MM.1S (cell line): ENCODE data around the gene CPEB3.

ENCODE experiments used
- DNase-seq: peaks from one replicate; pipeline ENCODE4 v3.0.0-alpha.2; 2015
- H2AFZ ChIP-seq: fragments of 300-600 bp; sonication (generic); 2 replicates; pipeline ENCODE4 v1.6.0; 2016; ENCODE audit warnings: antibody characterized with exemption, low read length
- H3F3A ChIP-seq: fragments of 300-600 bp; sonication (generic); 2 replicates; pipeline ENCODE4 v1.6.1; 2016; ENCODE audit warnings: mild to moderate bottlenecking, antibody characterized with exemption, low read length, moderate library complexity, mixed read lengths; ENCODE audit not compliant: insufficient read depth
- H3K27ac ChIP-seq: fragments of 300-600 bp; sonication (generic); 2 replicates; pipeline ENCODE4 v1.5.1; 2016; ENCODE audit warnings: mild to moderate bottlenecking, low read length
- H3K27me3 ChIP-seq: fragments of 300-600 bp; sonication (generic); replicated peaks from 2 replicates; pipeline ENCODE4 v1.6.0; 2016; ENCODE audit warnings: low read length; ENCODE audit not compliant: insufficient read depth
- H3K36me3 ChIP-seq: fragments of 300-600 bp; sonication (generic); replicated peaks from 2 replicates; pipeline ENCODE4 v1.6.1; 2016; ENCODE audit warnings: mild to moderate bottlenecking, low read length, mixed read lengths; ENCODE audit not compliant: insufficient read depth
- H3K4me1 ChIP-seq: fragments of 300-600 bp; sonication (generic); 2 replicates; pipeline ENCODE4 v1.6.1; 2016; ENCODE audit warnings: low read length, mixed read lengths
- H3K4me2 ChIP-seq: fragments of 300-600 bp; sonication (generic); 2 replicates; pipeline ENCODE4 v1.6.0; 2016; ENCODE audit warnings: low read depth, low read length
- H3K4me3 ChIP-seq: fragments of 300-600 bp; sonication (generic); 2 replicates; pipeline ENCODE4 v1.5.1; 2016; ENCODE audit warnings: low read length, mixed read lengths
- H3K79me2 ChIP-seq: fragments of 300-600 bp; sonication (generic); 2 replicates; pipeline ENCODE4 v1.6.1; 2016; ENCODE audit warnings: mixed run types, low read length, mixed read lengths
- H3K9ac ChIP-seq: fragments of 300-600 bp; sonication (generic); 2 replicates; pipeline ENCODE4 v1.6.1; 2016; ENCODE audit warnings: low read length, mixed read lengths
- H3K9me2 ChIP-seq: fragments of 300-600 bp; sonication (generic); replicated peaks from 2 replicates; pipeline ENCODE4 v1.6.1; 2016; ENCODE audit warnings: mild to moderate bottlenecking, low read length, mixed read lengths; ENCODE audit not compliant: insufficient read depth
- H3K9me3 ChIP-seq: fragments of 300-600 bp; sonication (generic); replicated peaks from 2 replicates; pipeline ENCODE4 v1.6.1; 2016; ENCODE audit warnings: mild to moderate bottlenecking, low read length, mixed read lengths; ENCODE audit not compliant: insufficient read depth
- H4K20me1 ChIP-seq: fragments of 300-600 bp; sonication (generic); 2 replicates; pipeline ENCODE4 v1.6.1; 2016; ENCODE audit warnings: mild to moderate bottlenecking, low read length, moderate library complexity, mixed read lengths; ENCODE audit not compliant: insufficient read depth
- CTCF ChIP-seq: fragments of 300-600 bp; sonication (generic); IDR thresholded peaks from 2 replicates; pipeline ENCODE4 v1.5.1; 2016; ENCODE audit warnings: antibody characterized with exemption, low read length, mixed read lengths
- EZH2 ChIP-seq: fragments of 300-600 bp; sonication (generic); optimal IDR thresholded peaks from 2 replicates; pipeline ENCODE3; 2017; ENCODE audit warnings: low read depth, mild to moderate bottlenecking, antibody characterized with exemption, low read length, mixed read lengths
- EZH2phosphoT487 ChIP-seq: fragments of 300-600 bp; sonication (generic); IDR thresholded peaks from 2 replicates; pipeline ENCODE4 v1.6.1; 2018; ENCODE audit warnings: antibody characterized with exemption, low read length

The CPEB3 gene

GRCh38 chr10:92052741-92053140 lies 238.1 kb downstream of the CPEB3 start:
- Histone ChIP-seq H3K27me3 (no peaks in the 10 kb centered on the region), H4K20me1 (no peaks in the 10 kb centered on the region), H3K79me2 (no peaks in the 10 kb centered on the region), H3K4me1 (no peaks in the 10 kb centered on the region), H2AFZ (no peak overlapping the region), H3F3A (no peaks in the 10 kb centered on the region), H3K9me2 (no peaks in the 10 kb centered on the region), H3K4me2 (no peak overlapping the region), H3K9ac (no peak overlapping the region), H3K36me3 (no peaks in the 10 kb centered on the region), H3K4me3 (no peak overlapping the region), H3K9me3 (no peaks in the 10 kb centered on the region), H3K27ac (no peak overlapping the region)
- TF ChIP-seq EZH2phosphoT487 (no peak), EZH2 (no peak), CTCF (no peak)
- no peak for DNase-seq

GRCh38 chr10:92052088-92052487 lies 238.8 kb downstream of the CPEB3 start:
- Histone ChIP-seq H3K36me3 (no peaks in the 10 kb centered on the region), H2AFZ (no peak overlapping the region), H3K27me3 (no peaks in the 10 kb centered on the region), H3F3A (no peaks in the 10 kb centered on the region), H3K4me1 (no peaks in the 10 kb centered on the region), H3K9ac (no peak overlapping the region), H4K20me1 (no peaks in the 10 kb centered on the region), H3K27ac (no peak overlapping the region), H3K9me2 (no peaks in the 10 kb centered on the region), H3K4me3 (no peak overlapping the region), H3K4me2 (no peak overlapping the region), H3K79me2 (no peaks in the 10 kb centered on the region), H3K9me3 (no peaks in the 10 kb centered on the region)
- no peak for DNase-seq
- TF ChIP-seq EZH2 = no peak
- no peak for TF ChIP-seq EZH2phosphoT487
- no peak for TF ChIP-seq CTCF

- Histone ChIP-seq H3K4me1 (no peaks in the 10 kb centered on the region), H3K27me3 (no peaks in the 10 kb centered on the region), H3K9ac (no peak overlapping the region), H3K9me2 (no peaks in the 10 kb centered on the region), H4K20me1 (no peaks in the 10 kb centered on the region), H3K4me2 (no peak overlapping the region), H3K27ac (no peak overlapping the region), H3F3A (peaks cover 1% of the 10 kb centered on the region; the same call in 1 of the 2 replicates), H3K79me2 (no peaks in the 10 kb centered on the region), H3K36me3 (no peaks in the 10 kb centered on the region), H3K9me3 (no peaks in the 10 kb centered on the region), H2AFZ (no peak overlapping the region), H3K4me3 (no peak overlapping the region)
- no peak for DNase-seq
- no peak for TF ChIP-seq CTCF
- TF ChIP-seq EZH2 = no peak
- TF ChIP-seq EZH2phosphoT487 = no peak
These were observed 243.7 kb downstream of the CPEB3 start for GRCh38 chr10:92047215-92047614.
